NCI-H1417 (cell line): ENCODE results near the gene FKBP8.
A peak's percentile ranks its signal among the peaks of the same experiment; 100 is the strongest.

Experiments
- DNase-seq, 3 experiments: peaks; one replicate each; lab custom pipeline; 2025; lab: John Stamatoyannopoulos, UW

FKBP8 gene

GRCh38 chr19:18521692-18522123 is 21.7 kb downstream of the FKBP8 start, which contains the start of gene ELL:
ELL (minus strand) TSS chr19:18522070; CDS start chr19:18522055, 15 bp downstream.
- no peak for DNase-seq

- DNase-seq, result no peak
Observed at GRCh38 chr19:18520848-18521691, 22.3 kb downstream of the FKBP8 start.

- DNase-seq, result peak; percentile 7 to 54 (median 15)
Observed at GRCh38 chr19:18519962-18520847, 23.2 kb downstream of the FKBP8 start.

- no peak for DNase-seq
Observed at GRCh38 chr19:18518639-18519038, 24.7 kb downstream of the FKBP8 start.

GRCh38 chr19:18517606-18518005 is 25.8 kb downstream of the FKBP8 start:
- DNase-seq, result no peak

- DNase-seq, result no peak
Observed at GRCh38 chr19:18515959-18516358, 27.4 kb downstream of the FKBP8 start.

- DNase-seq, result peak in 2 of 3 experiments; percentile 64 to 88
Observed at GRCh38 chr19:18514800-18515682, 28.3 kb downstream of the FKBP8 start.

- DNase-seq, result no peak
Observed at GRCh38 chr19:18513868-18514267, 29.5 kb downstream of the FKBP8 start.

- DNase-seq, result no peak
Observed at GRCh38 chr19:18510216-18510615, 33.2 kb downstream of the FKBP8 start.

GRCh38 chr19:18508585-18508984 is 34.8 kb downstream of the FKBP8 start:
- DNase-seq, result no peak

GRCh38 chr19:18507727-18508440 is 35.5 kb downstream of the FKBP8 start:
- DNase-seq, result no peak

- no peak for DNase-seq
Observed at GRCh38 chr19:18507021-18507726, 36.2 kb downstream of the FKBP8 start.

GRCh38 chr19:18506101-18506930 is 37.1 kb downstream of the FKBP8 start:
- DNase-seq, result no peak

- peak in 2 of 3 experiments; percentile 6 to 24 for DNase-seq
Observed at GRCh38 chr19:18504886-18505610, 38.3 kb downstream of the FKBP8 start.

- peak in 2 of 3 experiments; percentile 15 to 53 for DNase-seq
Observed at GRCh38 chr19:18503971-18504885, 39.1 kb downstream of the FKBP8 start.

- no peak for DNase-seq
Observed at GRCh38 chr19:18503337-18503970, 39.9 kb downstream of the FKBP8 start.

- no peak for DNase-seq
Observed at GRCh38 chr19:18502638-18503294, 40.6 kb downstream of the FKBP8 start.
